RPMI8226 (cell line): Measurements from ENCODE around the gene HS1BP3.

Source experiments
- DNase-seq: peaks from one replicate; pipeline ENCODE4 v3.0.0-alpha.2; 2015

The HS1BP3 gene

GRCh38 chr2:20615466-20616241, 35.2 kb downstream of the HS1BP3 start:
- no peak for DNase-seq

- no peak for DNase-seq
Measured at GRCh38 chr2:20615068-20615465, 35.8 kb downstream of the HS1BP3 start.

GRCh38 chr2:20614201-20615067, 36.5 kb downstream of the HS1BP3 start:
- peak; percentile 88 for DNase-seq

GRCh38 chr2:20612925-20613916, 37.7 kb downstream of the HS1BP3 start:
- no peak for DNase-seq

- DNase-seq: no peak
Measured at GRCh38 chr2:20611844-20612356, 39.0 kb downstream of the HS1BP3 start.

- DNase-seq: no peak
Measured at GRCh38 chr2:20611077-20611843, 39.6 kb downstream of the HS1BP3 start.

- DNase-seq: no peak
Measured at GRCh38 chr2:20609995-20610357, 40.9 kb downstream of the HS1BP3 start.

- no peak for DNase-seq
Measured at GRCh38 chr2:20609349-20609994, 41.4 kb downstream of the HS1BP3 start.

GRCh38 chr2:20608666-20609348, 42.1 kb downstream of the HS1BP3 start:
- DNase-seq: peak; percentile 79

- DNase-seq: no peak
Measured at GRCh38 chr2:20607446-20607845, 43.5 kb downstream of the HS1BP3 start.

- DNase-seq: no peak
Measured at GRCh38 chr2:20606198-20606597, 44.7 kb downstream of the HS1BP3 start.

GRCh38 chr2:20604951-20605381, 45.9 kb downstream of the HS1BP3 start:
- no peak for DNase-seq

- no peak for DNase-seq
Measured at GRCh38 chr2:20604401-20604911, 46.4 kb downstream of the HS1BP3 start.

- DNase-seq: no peak
Measured at GRCh38 chr2:20603791-20604190, 47.1 kb downstream of the HS1BP3 start.

- no peak for DNase-seq
Measured at GRCh38 chr2:20602803-20603202, 48.1 kb downstream of the HS1BP3 start.

GRCh38 chr2:20600756-20601325, 50.1 kb downstream of the HS1BP3 start:
- no peak for DNase-seq

GRCh38 chr2:20599861-20600461, 50.9 kb downstream of the HS1BP3 start:
- no peak for DNase-seq

GRCh38 chr2:20599001-20599600, 51.8 kb downstream of the HS1BP3 start:
- DNase-seq: no peak

- no peak for DNase-seq
Measured at GRCh38 chr2:20597860-20598183, 53.1 kb downstream of the HS1BP3 start.
